Measurements from ENCODE around the gene ACVR1B. TPM values are rescaled to one million over a fixed set of nuclear protein-coding genes. Genes with fewer than 3 reads are reported as not detected.

Gene ACVR1B
- total RNA-seq, 2 experiments from 2014 or later, result 7.5 to 8.6 TPM

- Mint-ChIP-seq H3K27ac (no peak overlapping the region), H3K4me1 (ENCODE audit: low read depth) (peaks cover 6% of the 10 kb centered on the region), H3K36me3 (ENCODE audit: low read depth) (no peaks in the 10 kb centered on the region), H3K9me3 (no peaks in the 10 kb centered on the region), H3K4me3 (no peak overlapping the region), H3K27me3 (no peaks in the 10 kb centered on the region)
- POLR2A ChIA-PET, result interaction anchor here (1.0 to 1.2 kb wide), 2 partner anchors 11 to 37 kb away, joined by 3 to 4 read pairs; no protein-coding TSS in a partner anchor
- DNase-seq, result no peak
- intact Hi-C loops (cut with micrococcal nuclease), result no loop called here
- TF ChIP-seq, protein P1, sequence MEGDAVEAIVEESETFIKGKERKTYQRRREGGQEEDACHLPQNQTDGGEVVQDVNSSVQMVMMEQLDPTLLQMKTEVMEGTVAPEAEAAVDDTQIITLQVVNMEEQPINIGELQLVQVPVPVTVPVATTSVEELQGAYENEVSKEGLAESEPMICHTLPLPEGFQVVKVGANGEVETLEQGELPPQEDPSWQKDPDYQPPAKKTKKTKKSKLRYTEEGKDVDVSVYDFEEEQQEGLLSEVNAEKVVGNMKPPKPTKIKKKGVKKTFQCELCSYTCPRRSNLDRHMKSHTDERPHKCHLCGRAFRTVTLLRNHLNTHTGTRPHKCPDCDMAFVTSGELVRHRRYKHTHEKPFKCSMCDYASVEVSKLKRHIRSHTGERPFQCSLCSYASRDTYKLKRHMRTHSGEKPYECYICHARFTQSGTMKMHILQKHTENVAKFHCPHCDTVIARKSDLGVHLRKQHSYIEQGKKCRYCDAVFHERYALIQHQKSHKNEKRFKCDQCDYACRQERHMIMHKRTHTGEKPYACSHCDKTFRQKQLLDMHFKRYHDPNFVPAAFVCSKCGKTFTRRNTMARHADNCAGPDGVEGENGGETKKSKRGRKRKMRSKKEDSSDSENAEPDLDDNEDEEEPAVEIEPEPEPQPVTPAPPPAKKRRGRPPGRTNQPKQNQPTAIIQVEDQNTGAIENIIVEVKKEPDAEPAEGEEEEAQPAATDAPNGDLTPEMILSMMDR (IDR thresholded peaks at IDR 0.05), result no peak
- ATAC-seq, result no peak
- CTCF ChIA-PET, result interaction anchor here (0.6 to 2.4 kb wide), 34 partner anchors 8 to 484 kb away, joined by 3 to 16 read pairs (median 4); partner anchors contain the start of genes ACVR1B and ACVRL1
These were observed 28.6 kb upstream of the ACVR1B start for GRCh38 chr12:51922762-51923505.

GRCh38 chr12:51923506-51924365 lies 27.8 kb upstream of the ACVR1B start:
- Mint-ChIP-seq H3K9me3 (no peaks in the 10 kb centered on the region), H3K4me1 (ENCODE audit: low read depth) (peaks cover 6% of the 10 kb centered on the region), H3K27me3 (no peaks in the 10 kb centered on the region), H3K27ac (no peak overlapping the region), H3K36me3 (ENCODE audit: low read depth) (no peaks in the 10 kb centered on the region), H3K4me3 (no peak overlapping the region)
- TF ChIP-seq, protein P1 (IDR thresholded peaks at IDR 0.05), result peak; percentile 91
- intact Hi-C loops (cut with micrococcal nuclease), result no loop called here
- ChIA-PET CTCF (interaction anchor here (0.6 to 2.4 kb wide), 33 partner anchors 8 to 295 kb away, joined by 3 to 16 read pairs (median 4); partner anchors contain the start of genes ACVR1B and ACVRL1), POLR2A (interaction anchor here (1.0 kb wide), 1 partner anchor 38 kb away, joined by 4 read pairs; no protein-coding TSS in a partner anchor)
- peak; percentile 89 for ATAC-seq
- DNase-seq, result peak; percentile 73

- Mint-ChIP-seq H3K27ac (no peak overlapping the region), H3K9me3 (no peaks in the 10 kb centered on the region)
- intact Hi-C loops (cut with micrococcal nuclease), result no loop called here
These were observed 26.8 kb upstream of the ACVR1B start for GRCh38 chr12:51924551-51925319.

DNA sequence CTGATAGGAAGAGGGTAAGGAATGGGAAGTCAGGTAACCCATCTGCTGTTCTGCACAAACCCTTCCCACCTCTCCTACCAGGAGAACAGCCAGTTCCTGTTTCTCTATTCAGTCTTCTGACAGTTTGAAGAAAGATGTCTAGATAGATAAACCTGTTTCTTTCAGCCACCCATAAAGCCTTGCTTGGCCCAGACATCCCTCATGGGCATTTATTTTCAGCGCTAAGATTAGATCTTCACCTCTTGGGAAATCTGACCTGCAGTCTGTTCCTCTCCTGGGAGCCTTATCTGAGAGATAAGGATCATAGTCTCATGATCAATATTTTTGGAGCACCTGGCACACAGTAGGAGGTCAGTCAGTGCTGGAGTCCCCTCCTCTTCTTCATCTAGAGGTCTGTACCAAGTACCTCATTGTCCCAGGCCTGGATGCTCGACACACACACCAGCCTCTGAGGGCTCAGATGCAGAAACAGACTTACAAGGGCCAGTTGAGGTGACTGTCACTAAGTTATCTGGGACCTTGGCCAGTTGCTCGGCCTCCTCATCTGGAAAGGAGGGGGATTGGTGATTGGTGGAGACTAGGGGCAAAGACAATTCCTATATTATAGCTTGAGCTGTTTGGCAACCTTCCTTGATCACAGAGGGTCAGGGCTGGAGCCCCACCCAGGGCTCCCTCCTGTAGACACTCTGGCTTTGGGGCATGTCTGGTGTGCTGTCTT lies 26.0 kb upstream of the ACVR1B start:
- intact Hi-C loops (cut with micrococcal nuclease), result loop anchor here (1.0 kb wide), 1 partner anchor 55 kb away; no protein-coding TSS in a partner anchor
- TF ChIP-seq, protein P1 (IDR thresholded peaks at IDR 0.05), result no peak
- POLR2A ChIA-PET, result interaction anchor here (0.8 kb wide), 1 partner anchor 13 kb away, joined by 3 read pairs; no protein-coding TSS in a partner anchor
- H3K4me1 Mint-ChIP-seq (ENCODE audit: low read depth), result peaks cover 6% of the 10 kb centered on the region
- H3K27ac Mint-ChIP-seq, result no peak overlapping the region
- no peak overlapping the region for H3K4me3 Mint-ChIP-seq
- no peaks in the 10 kb centered on the region for H3K36me3 Mint-ChIP-seq (ENCODE audit: low read depth)
- ATAC-seq (no peak), DNase-seq (no peak)
- no peaks in the 10 kb centered on the region for H3K27me3 Mint-ChIP-seq
- no peaks in the 10 kb centered on the region for H3K9me3 Mint-ChIP-seq
- CTCF ChIA-PET, result interaction anchor here (0.9 to 2.9 kb wide), 14 partner anchors 25 to 100 kb away, joined by 3 to 46 read pairs (median 4); no protein-coding TSS in a partner anchor

More at GRCh38 chr12:51924551-51925319, 26.8 kb upstream of the ACVR1B start:
- POLR2A ChIA-PET, result no interaction called here
- no peaks in the 10 kb centered on the region for H3K27me3 Mint-ChIP-seq
- H3K36me3 Mint-ChIP-seq (ENCODE audit: low read depth), result no peaks in the 10 kb centered on the region
- CTCF ChIA-PET, result interaction anchor here (1.3 to 2.4 kb wide), 6 partner anchors 10 to 95 kb away, joined by 4 to 16 read pairs (median 10); partner anchors contain the start of gene ACVR1B
- peaks cover 6% of the 10 kb centered on the region for H3K4me1 Mint-ChIP-seq (ENCODE audit: low read depth)
- ATAC-seq, result peak; percentile 37
- TF ChIP-seq, protein P1 (IDR thresholded peaks at IDR 0.05), result no peak
- no peak for DNase-seq
- H3K4me3 Mint-ChIP-seq, result no peak overlapping the region

All from activated CD8-positive, alpha-beta T cell treated with anti-CD3 and anti-CD28 coated beads for 36 hours (primary cell).